ENCODE measurements around the gene ARL4C.

DNA sequence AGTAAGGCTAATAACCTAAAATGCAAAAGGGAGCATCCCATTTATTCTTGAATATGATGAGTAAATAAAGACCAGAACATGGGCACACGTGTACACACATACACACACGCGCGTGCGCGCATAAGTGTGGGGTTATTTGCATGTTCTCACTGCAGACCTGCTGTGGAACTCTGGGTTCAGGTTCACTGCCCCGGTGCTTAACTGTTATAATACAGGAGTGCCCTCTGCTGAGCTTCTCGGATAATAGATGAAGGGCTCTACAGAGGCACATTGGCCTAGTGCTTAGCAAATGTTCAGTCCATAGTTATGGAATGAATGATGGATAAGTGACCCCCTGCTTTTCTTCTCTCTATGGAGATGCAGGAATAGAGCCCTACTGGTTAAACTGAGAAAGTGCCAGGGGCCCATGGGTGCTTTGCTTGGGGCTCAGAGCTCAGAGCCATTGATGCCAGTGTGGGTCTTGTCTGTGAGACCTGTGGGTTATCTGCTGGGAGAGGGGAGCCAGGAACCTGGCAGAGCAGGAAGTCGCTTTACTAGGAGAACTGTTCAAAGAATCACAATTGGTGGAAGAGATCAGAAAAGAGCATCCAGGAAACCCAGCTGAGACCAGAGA, 3.6 kb upstream of the ARL4C start:
- TF ChIP-seq CTCF (IDR thresholded peaks at IDR 0.05) (peak in 5 of 7 experiments; percentile 11 to 63 (median 53)), POLR2A (IDR thresholded peaks at IDR 0.05) (no peak)

Measured in body of pancreas (tissue), 4 donors.